ENCODE results near the gene TMEM47. TPM values are rescaled to one million over a fixed set of nuclear protein-coding genes. Genes with fewer than 3 reads are reported as not detected.

Gene TMEM47
- total RNA-seq, 2 donors from 2014 or later = 2.9 to 8.9 TPM

DNA sequence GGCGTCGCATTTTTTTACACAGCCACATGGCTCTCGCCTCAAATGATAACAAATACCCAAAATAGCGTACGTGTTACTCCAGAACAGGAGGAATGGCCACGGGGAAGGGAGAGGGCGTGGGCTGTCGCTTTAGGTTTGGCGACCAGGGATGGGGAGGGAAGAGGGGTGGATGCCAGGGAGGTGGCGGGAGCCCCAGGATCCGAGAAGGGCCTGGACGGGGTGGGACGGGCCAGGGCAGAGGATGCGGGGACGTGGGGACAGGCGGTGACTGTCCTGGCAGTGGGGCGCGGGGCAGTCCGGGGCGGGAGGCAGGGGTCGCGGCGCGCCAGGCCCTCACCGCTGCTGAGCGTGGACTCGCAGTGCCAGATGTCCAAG, 631 bp downstream of the TMEM47 start:
- Histone ChIP-seq H3K4me3 (peak overlapping the region; percentile 37), H3K9me3 (no peaks in the 10 kb centered on the region), H3K27ac (peak overlapping the region; percentile 22), H3K4me1 (no peaks in the 10 kb centered on the region), H3K36me3 (no peaks in the 10 kb centered on the region), H3K9ac (ENCODE audit: low read depth in 2 of 2, low read length in 2 of 2) (peak overlapping the region in 1 of 2 donors; percentile 66), H3K27me3 (peaks cover 4% of the 10 kb centered on the region)
- no peak for DNase-seq
- TF ChIP-seq, protein P1, sequence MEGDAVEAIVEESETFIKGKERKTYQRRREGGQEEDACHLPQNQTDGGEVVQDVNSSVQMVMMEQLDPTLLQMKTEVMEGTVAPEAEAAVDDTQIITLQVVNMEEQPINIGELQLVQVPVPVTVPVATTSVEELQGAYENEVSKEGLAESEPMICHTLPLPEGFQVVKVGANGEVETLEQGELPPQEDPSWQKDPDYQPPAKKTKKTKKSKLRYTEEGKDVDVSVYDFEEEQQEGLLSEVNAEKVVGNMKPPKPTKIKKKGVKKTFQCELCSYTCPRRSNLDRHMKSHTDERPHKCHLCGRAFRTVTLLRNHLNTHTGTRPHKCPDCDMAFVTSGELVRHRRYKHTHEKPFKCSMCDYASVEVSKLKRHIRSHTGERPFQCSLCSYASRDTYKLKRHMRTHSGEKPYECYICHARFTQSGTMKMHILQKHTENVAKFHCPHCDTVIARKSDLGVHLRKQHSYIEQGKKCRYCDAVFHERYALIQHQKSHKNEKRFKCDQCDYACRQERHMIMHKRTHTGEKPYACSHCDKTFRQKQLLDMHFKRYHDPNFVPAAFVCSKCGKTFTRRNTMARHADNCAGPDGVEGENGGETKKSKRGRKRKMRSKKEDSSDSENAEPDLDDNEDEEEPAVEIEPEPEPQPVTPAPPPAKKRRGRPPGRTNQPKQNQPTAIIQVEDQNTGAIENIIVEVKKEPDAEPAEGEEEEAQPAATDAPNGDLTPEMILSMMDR (IDR thresholded peaks at IDR 0.05) = no peak
- intact Hi-C loops (cut with DNase I) = no loop called here

DNA sequence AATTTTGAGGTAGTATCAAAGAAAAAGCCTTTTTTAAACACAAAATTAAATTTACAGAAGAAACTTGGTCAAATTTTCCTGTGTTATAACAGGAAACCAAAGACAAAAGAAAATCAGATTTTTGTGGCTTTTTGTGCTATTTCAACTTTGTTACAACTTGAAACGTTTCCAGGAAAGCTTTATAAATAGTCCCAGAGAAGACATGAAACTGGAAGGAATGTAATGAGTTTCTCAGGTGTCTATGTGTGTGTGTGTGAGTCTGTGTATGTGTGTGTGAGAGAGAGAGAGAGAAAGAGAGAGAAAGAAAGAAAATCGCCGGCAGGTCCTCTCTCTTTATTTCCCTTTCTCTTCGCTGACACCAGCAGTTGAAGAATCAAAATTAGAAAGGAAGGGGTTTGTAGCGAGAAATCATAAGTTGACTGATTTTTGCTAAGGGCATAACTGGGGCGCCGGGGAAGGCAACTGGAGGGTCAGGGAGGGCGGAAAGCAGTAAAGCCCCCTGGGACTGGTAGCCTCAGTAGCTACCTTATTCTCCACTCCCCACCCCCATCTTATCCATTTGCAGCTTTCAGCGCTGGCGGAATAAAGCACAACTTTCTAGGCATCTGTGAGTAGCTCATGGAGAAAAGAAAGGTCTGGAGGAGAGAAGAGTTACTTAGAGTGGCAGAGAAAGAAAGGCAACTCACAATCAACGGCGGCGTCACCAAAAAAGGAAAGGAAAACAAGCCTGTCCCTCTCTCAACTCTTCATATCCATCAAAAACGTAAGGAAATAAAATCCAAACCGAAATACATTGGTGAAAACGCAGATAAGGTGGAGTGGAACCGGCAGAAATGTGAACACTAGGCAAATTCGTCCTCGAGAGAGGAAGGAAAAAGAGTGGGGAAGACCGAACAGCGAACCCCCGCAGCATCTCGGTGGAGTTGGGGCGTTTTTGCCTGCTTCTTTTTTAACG, 1.3 kb downstream of the TMEM47 start:
- Histone ChIP-seq H3K4me3 (peak overlapping the region; percentile 37), H3K9ac (ENCODE audit: low read depth in 2 of 2, low read length in 2 of 2) (peak overlapping the region in 1 of 2 donors; percentile 30), H3K27ac (no peak overlapping the region), H3K36me3 (no peaks in the 10 kb centered on the region), H3K9me3 (no peaks in the 10 kb centered on the region), H3K27me3 (peaks cover 4% of the 10 kb centered on the region), H3K4me1 (no peaks in the 10 kb centered on the region)
- TF ChIP-seq, protein P1 (IDR thresholded peaks at IDR 0.05) = no peak
- DNase-seq = no peak
- intact Hi-C loops (cut with DNase I) = no loop called here

DNA sequence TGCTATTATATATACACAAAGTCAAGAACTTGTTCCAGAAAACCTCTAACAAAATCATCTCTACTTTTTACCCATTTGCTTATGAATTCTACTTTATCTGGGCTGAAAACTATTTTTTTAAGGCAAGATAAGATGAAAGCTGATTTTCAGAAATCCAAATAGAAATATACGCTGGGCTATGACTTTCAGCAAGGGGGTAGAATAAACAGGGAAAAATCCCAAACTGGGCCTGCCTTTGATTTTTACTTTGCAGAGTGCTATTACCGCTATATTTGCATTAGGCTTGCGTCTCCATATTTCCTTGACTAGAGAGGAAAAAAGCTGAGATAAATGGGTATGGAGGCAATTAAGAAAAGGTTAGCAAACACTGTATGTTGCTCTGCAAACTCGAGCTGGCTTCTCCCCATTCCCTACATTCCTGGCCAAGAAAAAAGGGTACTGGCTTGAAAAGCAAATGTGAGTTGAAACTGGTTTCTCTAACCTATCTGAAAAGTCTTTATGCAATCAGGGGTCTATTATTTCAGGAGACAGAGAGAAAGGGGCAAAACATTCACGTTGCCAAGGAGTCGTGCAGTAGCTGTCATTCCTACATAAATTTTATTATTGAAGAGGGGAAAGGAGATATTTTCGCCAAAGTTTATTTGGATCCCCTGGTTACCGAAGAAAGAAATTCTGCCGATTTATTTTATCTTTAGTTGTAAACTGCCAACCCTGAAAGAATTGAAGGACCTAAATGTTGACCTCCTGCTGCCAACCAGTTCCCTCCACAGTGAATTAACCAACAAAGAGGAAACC, 2.2 kb downstream of the TMEM47 start:
- intact Hi-C loops (cut with DNase I) = no loop called here
- Histone ChIP-seq H3K4me3 (peak overlapping the region; percentile 17), H3K9ac (ENCODE audit: low read depth in 2 of 2, low read length in 2 of 2) (no peak overlapping the region), H3K36me3 (no peaks in the 10 kb centered on the region), H3K27me3 (peaks cover 4% of the 10 kb centered on the region), H3K9me3 (no peaks in the 10 kb centered on the region), H3K27ac (no peak overlapping the region), H3K4me1 (no peaks in the 10 kb centered on the region)
- TF ChIP-seq, protein P1 (IDR thresholded peaks at IDR 0.05) = no peak
- DNase-seq = no peak

DNA sequence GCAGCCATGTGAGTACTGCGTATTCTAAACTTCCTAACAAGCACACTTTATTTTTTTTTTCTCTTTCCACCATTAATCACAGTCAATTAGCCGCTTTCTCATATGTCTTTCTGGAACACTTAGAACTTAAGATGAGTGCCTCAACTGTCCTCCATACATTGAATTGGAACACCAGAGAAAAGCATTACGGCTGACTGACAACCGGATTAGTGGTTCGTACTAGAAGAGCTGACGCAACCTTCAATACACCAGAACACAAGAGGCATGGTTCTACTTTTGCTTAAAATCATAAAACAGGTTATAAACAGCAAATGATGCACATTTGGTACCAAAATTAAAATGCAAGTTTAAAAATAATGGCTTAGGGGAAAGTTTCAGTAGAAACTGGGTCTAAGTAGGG, 3.3 kb downstream of the TMEM47 start:
- Histone ChIP-seq H3K36me3 (no peaks in the 10 kb centered on the region), H3K27ac (no peak overlapping the region), H3K9ac (ENCODE audit: low read depth in 2 of 2, low read length in 2 of 2) (no peak overlapping the region), H3K27me3 (peaks cover 4% of the 10 kb centered on the region), H3K4me3 (no peak overlapping the region), H3K4me1 (no peaks in the 10 kb centered on the region), H3K9me3 (no peaks in the 10 kb centered on the region)
- intact Hi-C loops (cut with DNase I) = no loop called here
- DNase-seq = no peak
- TF ChIP-seq, protein P1 (IDR thresholded peaks at IDR 0.05) = no peak

DNA sequence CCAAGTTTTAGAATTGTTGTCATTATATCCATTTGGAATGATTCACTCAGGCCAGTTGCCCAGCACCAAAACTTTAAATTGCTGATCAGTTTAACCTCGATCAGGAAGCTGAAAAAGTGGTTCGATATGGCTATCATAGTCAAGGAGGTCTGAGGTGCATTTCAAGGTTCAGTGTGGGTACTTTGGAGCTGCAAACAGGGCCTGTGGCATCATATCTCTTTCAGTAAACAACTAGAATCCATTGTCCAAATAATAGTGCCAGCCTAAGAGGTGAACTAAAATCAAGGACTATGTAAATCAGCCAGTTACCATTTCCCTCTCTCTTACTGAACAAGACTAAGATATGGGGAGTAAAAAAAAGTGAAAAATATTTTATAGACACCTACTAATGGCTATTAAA, 14.2 kb downstream of the TMEM47 start:
- Histone ChIP-seq H3K27ac (no peak overlapping the region), H3K9ac (ENCODE audit: low read depth in 2 of 2, low read length in 2 of 2) (no peak overlapping the region), H3K4me1 (no peaks in the 10 kb centered on the region), H3K9me3 (no peaks in the 10 kb centered on the region), H3K27me3 (no peaks in the 10 kb centered on the region), H3K4me3 (no peak overlapping the region), H3K36me3 (no peaks in the 10 kb centered on the region)
- TF ChIP-seq, protein P1 (IDR thresholded peaks at IDR 0.05) = no peak
- DNase-seq = no peak
- intact Hi-C loops (cut with DNase I) = no loop called here

Measured in colonic mucosa (tissue), 4 donors.